Rectal smooth muscle tissue (tissue), 1 donor: Measurements from ENCODE around the gene MDFI.
A peak's percentile ranks its signal among the peaks of the same experiment; 100 is the strongest.

Experiments
- H3K27ac ChIP-seq: one replicate; pipeline ENCODE4 v1.7.0; 2013; ENCODE audit warnings: low read depth, low read length, inconsistent platforms
- H3K27me3 ChIP-seq: one replicate; pipeline ENCODE4 v1.7.0; 2013; ENCODE audit warnings: low read length; ENCODE audit not compliant: control insufficient read depth, insufficient read depth
- H3K36me3 ChIP-seq: one replicate; pipeline ENCODE4 v1.7.0; 2013; ENCODE audit warnings: low read length; ENCODE audit not compliant: control insufficient read depth, insufficient read depth
- H3K4me1 ChIP-seq: one replicate; pipeline ENCODE4 v1.7.0; 2013; ENCODE audit warnings: low read length; ENCODE audit not compliant: control insufficient read depth, insufficient read depth
- H3K4me3 ChIP-seq: one replicate; pipeline ENCODE4 v1.7.0; 2013; ENCODE audit warnings: low read length
- H3K9ac ChIP-seq: one replicate; pipeline ENCODE4 v1.7.0; 2013; ENCODE audit warnings: low read length

MDFI gene

DNA sequence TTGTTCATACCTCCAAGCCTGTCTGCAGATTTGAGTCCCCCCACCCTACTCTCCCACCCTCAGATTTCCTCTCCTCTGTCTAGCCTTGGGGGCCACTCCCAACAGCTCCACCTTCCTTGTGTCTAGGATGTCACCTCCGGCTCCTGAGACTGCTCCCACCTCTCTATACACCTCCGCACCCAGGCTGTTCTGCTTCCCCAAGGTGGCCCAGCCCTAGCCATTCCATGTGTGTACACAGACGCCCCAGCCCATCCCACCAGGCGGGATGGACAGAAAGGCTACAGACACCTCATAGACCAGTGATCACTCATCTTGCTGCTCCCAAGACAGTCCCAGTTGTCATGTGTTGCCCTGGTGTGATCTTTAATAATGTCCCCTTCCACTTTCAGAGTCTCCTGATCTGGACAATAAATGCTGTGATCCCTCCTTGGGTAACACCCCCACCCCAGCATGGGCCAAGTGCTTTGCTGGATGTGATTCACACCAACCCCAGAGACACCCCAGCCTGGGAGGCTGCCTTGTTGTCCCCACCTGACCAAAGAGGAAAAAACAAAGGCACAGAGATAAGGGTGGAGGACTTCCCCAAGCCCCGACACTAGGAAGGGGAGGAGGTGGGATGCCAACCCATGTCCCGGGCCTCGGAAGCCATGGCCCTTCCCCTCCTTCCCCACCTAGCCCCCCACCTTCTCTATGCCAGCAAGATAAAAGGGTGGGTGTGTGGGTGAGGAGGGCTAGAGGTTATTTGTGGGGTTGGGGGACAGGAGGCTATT, 36.1 kb downstream of the MDFI start:
- Histone ChIP-seq H3K4me3 (no peak overlapping the region), H3K27ac (no peak overlapping the region), H3K27me3 (no peaks in the 10 kb centered on the region), H3K4me1 (no peaks in the 10 kb centered on the region), H3K9ac (no peak overlapping the region), H3K36me3 (no peaks in the 10 kb centered on the region)

DNA sequence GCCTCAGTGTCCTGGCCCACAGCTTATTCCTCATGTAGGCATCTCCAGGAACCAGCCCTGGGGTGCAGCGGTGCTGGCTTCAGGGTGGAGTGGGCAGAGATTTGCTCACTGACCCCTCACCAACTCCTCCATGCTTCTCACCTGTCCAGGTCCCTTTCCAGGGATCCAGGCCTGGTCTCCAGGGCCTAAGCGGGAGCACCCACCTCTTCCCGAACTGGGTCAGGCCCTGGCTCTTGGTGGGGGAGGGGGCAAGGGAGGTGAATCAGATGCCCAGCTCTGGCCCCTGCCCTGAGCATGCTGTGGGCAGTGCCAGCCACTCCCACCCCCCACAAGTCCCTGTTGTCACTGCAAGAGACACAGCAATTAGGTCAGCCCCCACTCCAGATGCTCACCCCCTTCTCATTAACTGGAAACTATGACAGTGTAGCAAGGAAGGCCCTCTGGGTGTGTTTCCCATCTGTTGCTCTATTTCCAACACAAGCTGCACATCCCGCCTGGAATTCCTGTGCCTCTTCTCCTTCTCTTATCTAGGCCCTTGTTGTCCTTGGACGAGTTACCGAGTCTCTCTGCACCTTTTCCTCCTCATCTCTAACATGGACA, 37.0 kb downstream of the MDFI start:
- Histone ChIP-seq H3K36me3 (no peaks in the 10 kb centered on the region), H3K4me3 (no peak overlapping the region), H3K27ac (no peak overlapping the region), H3K9ac (no peak overlapping the region), H3K4me1 (no peaks in the 10 kb centered on the region), H3K27me3 (no peaks in the 10 kb centered on the region)

DNA sequence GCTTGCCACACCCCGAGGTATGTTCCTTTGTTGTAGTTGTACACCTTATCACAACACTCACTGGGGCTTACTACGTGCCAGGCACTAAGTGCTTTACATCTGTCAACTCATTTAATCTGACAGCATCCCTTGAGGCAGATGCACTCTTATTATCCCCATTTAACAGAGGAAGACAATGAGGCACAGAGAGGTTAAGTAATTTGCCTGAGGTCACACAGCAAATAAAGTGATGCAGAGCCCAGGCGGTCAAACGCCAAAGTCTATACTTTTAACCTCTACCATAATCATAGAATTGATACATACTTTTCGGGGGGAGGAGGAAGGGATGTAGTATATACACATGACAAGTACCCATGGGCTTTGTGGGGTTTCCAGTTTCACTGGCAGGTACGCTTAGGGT, 37.7 kb downstream of the MDFI start:
- Histone ChIP-seq H3K27me3 (no peaks in the 10 kb centered on the region), H3K36me3 (no peaks in the 10 kb centered on the region), H3K4me3 (no peak overlapping the region), H3K4me1 (no peaks in the 10 kb centered on the region), H3K27ac (no peak overlapping the region), H3K9ac (no peak overlapping the region)

DNA sequence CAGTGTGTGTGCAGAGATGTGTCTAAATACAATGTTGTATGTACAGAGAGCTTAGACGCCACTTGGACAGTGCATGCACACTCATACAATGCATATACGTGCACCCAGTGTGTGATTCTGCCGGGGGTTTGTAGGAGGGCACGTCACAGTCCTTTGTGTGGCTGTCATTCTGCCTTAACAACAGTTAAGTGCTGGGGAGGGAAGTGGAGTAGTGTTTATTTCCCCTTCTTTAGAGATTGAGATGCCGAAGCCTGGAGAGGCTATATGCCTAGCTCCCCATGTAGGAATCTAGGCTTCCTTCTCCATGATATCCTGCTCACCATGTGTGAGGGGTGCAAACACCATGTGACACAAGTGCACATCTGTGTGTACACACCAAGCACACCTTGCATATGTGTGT, 38.2 kb downstream of the MDFI start:
- no peaks in the 10 kb centered on the region for H3K36me3 ChIP-seq
- no peak overlapping the region for H3K9ac ChIP-seq
- no peaks in the 10 kb centered on the region for H3K27me3 ChIP-seq
- no peak overlapping the region for H3K27ac ChIP-seq
- H3K4me1 ChIP-seq, result no peaks in the 10 kb centered on the region
- H3K4me3 ChIP-seq, result no peak overlapping the region

DNA sequence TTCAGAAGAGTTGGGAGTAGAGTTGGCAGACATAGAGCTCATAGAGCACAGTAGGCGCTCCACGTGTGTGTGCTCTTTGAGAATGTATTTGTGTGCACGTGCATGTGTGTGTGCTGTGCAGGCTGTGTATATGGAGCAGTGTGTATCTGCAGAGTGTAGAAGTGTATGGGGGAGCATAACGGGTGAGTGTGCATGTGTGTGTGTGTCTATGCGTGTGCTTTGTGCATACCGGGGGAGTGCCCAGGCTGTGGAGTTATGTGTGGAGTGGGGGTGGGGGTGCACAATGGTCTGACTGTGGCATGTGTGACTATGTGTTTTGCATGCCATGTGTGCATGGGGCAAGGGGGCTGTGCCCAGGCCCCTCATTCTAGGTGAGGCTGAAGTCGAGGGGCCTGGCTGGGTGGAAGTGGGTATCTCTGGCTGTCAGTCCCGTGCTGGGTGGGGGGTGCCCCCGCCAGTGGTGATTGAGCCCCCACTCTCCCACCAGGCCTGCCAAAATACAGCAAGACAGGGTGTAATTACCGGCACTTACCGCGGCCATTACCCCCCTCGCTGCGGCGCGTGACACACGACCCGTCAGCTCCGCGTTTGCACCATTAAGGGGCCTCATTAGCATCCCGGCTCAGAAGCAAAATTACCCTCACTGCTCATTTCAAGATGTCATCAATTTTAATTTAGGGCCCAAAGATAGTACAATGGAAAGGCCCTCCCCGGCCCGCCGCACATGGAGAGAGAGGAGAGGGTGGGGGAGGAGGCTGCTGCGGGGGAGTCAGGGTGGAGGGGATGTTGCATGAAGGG, 39.1 kb downstream of the MDFI start:
- Histone ChIP-seq H3K9ac (no peak overlapping the region), H3K4me3 (no peak overlapping the region), H3K36me3 (no peaks in the 10 kb centered on the region), H3K27me3 (no peaks in the 10 kb centered on the region), H3K4me1 (peaks cover 3% of the 10 kb centered on the region), H3K27ac (no peak overlapping the region)

DNA sequence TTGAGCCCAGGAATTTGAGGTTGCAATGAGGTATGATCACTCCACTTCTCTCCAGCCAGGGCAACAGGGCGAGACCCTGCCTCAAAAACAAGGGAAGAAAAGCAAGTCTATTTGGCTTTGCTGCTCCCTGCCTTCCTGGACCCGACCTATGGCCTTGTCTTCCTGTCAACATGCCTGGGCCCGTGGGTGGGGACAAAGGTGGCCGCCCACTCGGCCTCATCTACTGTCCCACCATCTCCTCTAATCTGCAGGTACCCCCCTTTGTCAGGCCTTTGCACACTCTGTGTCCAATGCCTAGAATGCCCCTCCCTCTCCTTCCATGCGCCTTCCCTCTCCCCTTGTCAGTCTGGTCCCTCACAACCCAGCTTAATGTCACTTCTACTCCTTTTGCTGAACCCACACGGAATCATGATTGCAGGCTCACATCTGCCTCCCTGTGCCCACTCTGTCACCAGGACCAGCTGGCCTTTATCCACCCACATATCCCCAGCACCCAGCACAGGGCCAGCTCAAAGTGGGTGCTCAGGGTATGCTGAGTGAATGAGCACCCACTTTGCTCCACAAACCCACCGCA, 40.3 kb downstream of the MDFI start:
- H3K36me3 ChIP-seq, result no peaks in the 10 kb centered on the region
- H3K4me1 ChIP-seq, result peaks cover 3% of the 10 kb centered on the region
- H3K9ac ChIP-seq, result no peak overlapping the region
- no peak overlapping the region for H3K4me3 ChIP-seq
- H3K27me3 ChIP-seq, result no peaks in the 10 kb centered on the region
- H3K27ac ChIP-seq, result no peak overlapping the region

DNA sequence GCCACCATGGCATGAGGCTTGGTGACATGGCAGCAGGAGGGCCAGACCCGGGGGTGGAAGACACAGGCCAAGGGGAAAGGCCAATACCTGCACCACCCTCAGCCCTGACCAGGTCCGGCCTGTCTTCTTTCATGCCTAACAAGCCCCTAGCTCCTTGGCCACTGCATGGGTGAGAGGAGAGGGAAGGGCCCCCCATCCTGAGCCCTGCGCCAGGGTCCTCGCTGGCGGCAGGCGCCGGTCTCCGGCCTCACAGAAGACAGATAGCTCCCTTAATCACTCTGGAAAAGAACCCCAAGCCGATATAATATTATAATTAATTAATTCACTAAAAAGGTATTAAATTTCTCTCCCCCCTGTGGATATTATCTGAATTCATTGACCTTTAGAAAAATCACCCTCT, 41.4 kb downstream of the MDFI start:
- no peak overlapping the region for H3K9ac ChIP-seq
- no peaks in the 10 kb centered on the region for H3K27me3 ChIP-seq
- H3K36me3 ChIP-seq, result no peaks in the 10 kb centered on the region
- H3K4me3 ChIP-seq, result no peak overlapping the region
- peaks cover 3% of the 10 kb centered on the region for H3K4me1 ChIP-seq
- no peak overlapping the region for H3K27ac ChIP-seq

DNA sequence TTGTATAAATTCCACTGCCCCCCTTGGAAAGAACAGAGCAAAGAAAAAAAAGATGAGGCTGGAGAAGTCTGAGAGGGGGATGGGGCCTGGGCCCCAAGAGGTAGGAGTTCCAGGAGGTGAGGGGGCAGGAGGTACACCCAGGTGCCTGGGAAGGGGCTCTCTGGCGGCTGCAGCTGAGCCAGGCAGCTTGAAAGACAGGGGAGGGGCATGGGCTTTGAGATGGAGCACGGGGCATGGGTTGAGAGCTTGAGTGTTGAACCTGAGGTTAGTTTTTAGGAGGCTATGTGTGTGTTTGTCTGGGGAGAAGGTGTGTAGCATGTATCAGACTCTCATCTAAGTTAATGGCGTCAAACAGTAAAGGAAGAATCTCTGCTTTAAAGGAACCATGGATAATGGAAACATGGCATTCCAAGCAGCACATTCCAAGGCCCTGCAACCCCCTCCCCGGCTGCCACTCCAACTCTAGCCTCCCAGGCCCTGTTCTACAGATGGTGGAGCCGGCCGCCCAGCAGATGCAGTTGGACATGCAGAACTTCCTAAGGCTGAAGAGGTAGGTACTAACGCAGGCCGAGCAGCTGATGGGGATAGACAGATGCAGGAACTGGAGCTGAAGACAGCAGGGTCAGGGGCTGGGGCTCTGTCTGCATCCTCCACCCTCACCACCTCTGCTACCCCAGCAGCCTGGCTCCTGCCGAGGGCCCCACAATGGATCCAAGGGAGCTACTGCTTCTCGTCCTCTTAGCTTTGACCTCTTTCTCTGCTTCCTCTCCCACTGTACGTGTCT, 42.1 kb downstream of the MDFI start:
- H3K27ac ChIP-seq, result no peak overlapping the region

DNA sequence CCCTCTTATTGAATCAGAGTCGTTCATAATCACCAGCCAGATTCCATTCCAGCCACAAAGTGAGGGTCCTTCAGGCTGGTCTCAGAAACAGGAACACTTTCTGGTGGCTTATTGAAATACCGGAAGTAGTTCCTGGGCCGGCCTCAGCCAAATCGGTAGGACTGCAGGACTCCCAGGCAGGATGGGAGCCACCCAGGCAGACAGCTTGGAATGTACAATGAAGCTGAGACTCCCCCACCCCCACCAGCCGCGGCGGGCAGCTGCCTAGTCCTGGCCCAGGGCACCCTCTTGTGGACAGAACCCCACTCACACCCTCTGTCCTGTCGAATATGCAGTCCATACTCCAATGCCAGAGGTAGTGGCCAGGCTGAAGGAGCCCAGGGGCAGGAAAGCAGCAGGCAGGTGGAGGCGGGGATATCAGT, 43.8 kb downstream of the MDFI start:
- H3K4me1 ChIP-seq, result peaks cover 3% of the 10 kb centered on the region
- H3K36me3 ChIP-seq, result peaks cover 13% of the 10 kb centered on the region
- no peak overlapping the region for H3K27ac ChIP-seq
- no peaks in the 10 kb centered on the region for H3K27me3 ChIP-seq
- no peak overlapping the region for H3K9ac ChIP-seq
- H3K4me3 ChIP-seq, result peak overlapping the region; percentile 9

More for the DNA sequence above, 42.1 kb downstream of the MDFI start:
- Histone ChIP-seq H3K27me3 (no peaks in the 10 kb centered on the region), H3K36me3 (peaks cover under 1% of the 10 kb centered on the region), H3K4me3 (no peak overlapping the region), H3K9ac (no peak overlapping the region), H3K4me1 (peaks cover 3% of the 10 kb centered on the region)

DNA sequence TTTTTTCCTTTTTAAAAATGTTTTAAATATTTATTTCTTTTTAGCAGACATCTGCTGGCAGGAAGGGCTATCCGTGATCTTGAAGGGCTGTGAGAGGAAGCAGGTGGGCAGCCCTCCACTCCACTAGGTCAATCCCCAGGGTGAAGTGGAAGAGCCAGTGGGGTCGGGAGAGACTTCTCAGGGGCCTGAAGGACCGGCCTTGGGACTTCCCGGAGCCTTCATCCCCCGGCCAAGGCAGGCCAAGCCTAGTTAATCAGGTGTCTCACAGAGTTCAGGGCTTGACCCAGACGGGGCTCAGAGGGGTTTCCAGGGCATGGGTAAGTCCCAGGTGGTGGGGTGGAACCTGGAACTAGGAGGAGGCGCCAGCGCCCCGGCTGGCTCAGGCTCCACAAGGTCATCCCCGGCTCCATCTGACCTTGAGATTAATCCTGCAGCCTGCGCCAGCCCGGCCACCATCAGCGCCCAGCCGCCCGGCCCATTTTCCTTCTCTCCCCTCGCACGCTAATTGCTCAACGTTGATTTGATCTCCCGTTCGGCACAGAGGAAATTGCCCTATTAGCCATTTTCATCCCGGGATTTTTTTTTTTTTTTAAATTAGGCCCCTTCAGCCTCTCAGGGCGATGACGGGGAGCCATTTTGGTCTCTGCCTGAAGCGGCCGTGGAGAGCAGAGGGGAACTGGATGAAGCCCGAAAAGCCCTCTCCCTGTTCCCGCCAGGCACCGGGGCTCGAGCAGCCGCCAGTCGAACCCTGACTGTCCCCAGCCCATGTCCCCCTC, 44.4 kb downstream of the MDFI start:
- Histone ChIP-seq H3K4me1 (peaks cover 3% of the 10 kb centered on the region), H3K36me3 (peaks cover 17% of the 10 kb centered on the region), H3K27me3 (no peaks in the 10 kb centered on the region), H3K27ac (peak overlapping the region; percentile 78), H3K9ac (peak overlapping the region; percentile 19), H3K4me3 (peak overlapping the region; percentile 70)

DNA sequence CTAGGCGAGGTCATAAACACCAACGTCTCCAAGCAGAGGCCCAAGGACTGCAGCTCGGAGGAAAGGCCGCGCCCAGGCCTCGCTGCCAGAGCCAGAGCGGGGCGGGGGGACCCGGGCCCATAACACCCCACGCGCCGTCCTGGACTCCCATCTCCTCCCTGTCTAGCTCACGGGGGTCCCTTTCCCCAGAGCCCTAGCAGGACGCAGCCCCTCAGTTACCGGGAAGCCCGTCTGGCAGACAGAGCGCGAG, 44.9 kb downstream of the MDFI start:
- Histone ChIP-seq H3K4me1 (peaks cover 3% of the 10 kb centered on the region), H3K27ac (peak overlapping the region; percentile 78), H3K4me3 (peak overlapping the region; percentile 70), H3K9ac (peak overlapping the region; percentile 19), H3K36me3 (peaks cover 17% of the 10 kb centered on the region), H3K27me3 (no peaks in the 10 kb centered on the region)
